ENCODE measurements around the gene PLAC1. TPM values are rescaled to one million over a fixed set of nuclear protein-coding genes. Genes with fewer than 3 reads are reported as not detected.

The PLAC1 gene
- total and polyA plus RNA-seq, 2 of the 13 experiments (the other 11 are each of a cell fraction or from before 2014, with no cell fraction given), result 0.40 to 2.7 TPM

DNA sequence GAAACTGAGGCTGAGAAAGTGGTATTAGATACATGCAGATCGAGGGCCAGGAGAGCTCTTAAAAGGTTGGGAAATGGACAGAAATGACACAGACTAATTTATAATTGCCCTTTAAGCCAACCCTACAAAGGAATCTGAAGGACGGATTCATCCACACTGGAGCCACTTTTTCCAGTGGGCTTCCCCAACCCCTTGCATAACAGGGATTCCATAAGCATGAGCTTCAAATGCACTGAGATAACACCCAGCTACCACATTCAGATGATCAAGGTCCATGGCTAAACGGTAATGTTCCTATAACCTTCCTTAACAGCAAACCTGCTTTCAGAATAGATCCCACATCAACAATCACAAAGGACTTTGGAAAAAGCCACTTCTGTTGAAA lies 34.2 kb downstream of the PLAC1 start (continued):
- TF ChIP-seq NONO (IDR thresholded peaks at IDR 0.05) (no peak), NONO (CRISPR knock-in tag; conservative IDR thresholded peaks at IDR 0.05) (no peak), HNRNPK (IDR thresholded peaks at IDR 0.05; ENCODE audit: low read depth, low read length, poor library complexity, severe bottlenecking) (no peak), CBX1 (IDR thresholded peaks at IDR 0.05; ENCODE audit: low read depth) (no peak), NFE2L1 (CRISPR knock-in tag; IDR thresholded peaks at IDR 0.05; ENCODE audit: borderline replicate concordance) (no peak), ZNF670 (CRISPR knock-in tag; IDR thresholded peaks at IDR 0.05; ENCODE audit: borderline replicate concordance) (no peak), ZNF615 (CRISPR knock-in tag; IDR thresholded peaks at IDR 0.05; ENCODE audit: borderline replicate concordance) (no peak), SNAI1 (CRISPR knock-in tag; IDR thresholded peaks at IDR 0.05; ENCODE audit: borderline replicate concordance) (no peak), ZNF557 (CRISPR knock-in tag; IDR thresholded peaks at IDR 0.05) (no peak), CENPX (CRISPR knock-in tag; IDR thresholded peaks at IDR 0.05) (no peak), SRSF4 (IDR thresholded peaks at IDR 0.05; ENCODE audit: low read depth, low read length, poor library complexity, severe bottlenecking) (no peak), RAD21 (CRISPR knock-in tag; IDR thresholded peaks at IDR 0.05) (no peak), CC2D1A (CRISPR knock-in tag; IDR thresholded peaks at IDR 0.05) (no peak), HIVEP1 (CRISPR knock-in tag; IDR thresholded peaks at IDR 0.05) (no peak)

DNA sequence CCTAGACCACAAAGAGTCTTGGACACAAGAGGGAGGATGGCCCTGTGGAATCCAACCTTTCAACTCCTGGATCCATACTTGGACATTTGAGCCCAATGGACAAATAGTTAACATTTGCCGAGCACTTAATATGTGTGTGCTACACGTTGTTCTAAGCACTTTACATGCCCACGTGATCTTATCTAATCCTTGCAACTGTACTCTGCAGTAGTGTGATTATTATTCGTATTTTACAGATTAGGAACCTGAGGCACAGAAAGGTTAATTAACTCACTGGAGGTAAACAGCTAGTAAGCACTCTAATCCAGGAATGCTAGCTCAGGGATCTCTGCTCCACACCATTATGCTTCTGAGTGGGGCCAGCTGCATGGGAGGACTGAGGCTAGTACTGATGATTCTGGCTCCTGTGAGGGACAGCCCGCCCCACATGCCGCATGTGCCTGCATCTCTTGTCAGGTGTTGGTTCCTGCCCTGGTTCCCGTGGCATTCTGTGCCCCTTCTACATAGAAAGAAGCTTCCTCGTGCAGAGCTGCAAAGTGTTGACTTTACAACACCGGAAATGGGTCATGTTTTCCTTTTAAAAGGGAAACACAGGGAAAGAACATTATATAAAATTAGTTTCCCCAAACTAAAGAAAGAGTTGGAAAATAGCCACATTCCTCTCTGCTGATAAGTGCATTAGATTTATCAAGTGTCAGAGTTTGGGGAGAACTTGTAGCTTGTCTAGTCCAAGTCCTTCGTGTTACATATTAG lies 34.8 kb downstream of the PLAC1 start:
- WGBS (ENCODE audit: low lambda C conversion rate), result 33% methylated on average over 6 of the region's 10 CpGs
- DNase-seq (ENCODE audit: low spot score), result no peak
- Histone ChIP-seq H3K4me3 (replicated peaks in 1 of 3; ENCODE audit: insufficient read depth in 1 of 3, low read depth in 2 of 3, low read length in 3 of 3) (no peak overlapping the region), H3K9me3 (ENCODE audit: low read length) (no peaks in the 10 kb centered on the region), H2AFZ (ENCODE audit: low read length) (no peak overlapping the region), H3K4me2 (ENCODE audit: low read depth, low read length) (no peak overlapping the region), H3K27ac (ENCODE audit: extremely low read length, insufficient read depth, low read length) (no peak overlapping the region), H3K36me3 (replicated peaks in 1 of 2; ENCODE audit: control insufficient read depth in 1 of 2, insufficient read depth in 2 of 2, low read length in 2 of 2) (no peaks in the 10 kb centered on the region), H3K27me3 (ENCODE audit: control insufficient read depth in 1 of 2, insufficient read depth in 2 of 2, low read length in 2 of 2) (no peaks in the 10 kb centered on the region), H3K79me2 (ENCODE audit: insufficient read depth, low read length) (no peaks in the 10 kb centered on the region), H4K20me1 (ENCODE audit: insufficient read depth, low read length) (no peaks in the 10 kb centered on the region), H3K4me1 (ENCODE audit: insufficient read depth, low read length) (no peaks in the 10 kb centered on the region), H3K9ac (ENCODE audit: insufficient read depth, low read depth, low read length) (no peak overlapping the region)
- TF ChIP-seq, protein P1, sequence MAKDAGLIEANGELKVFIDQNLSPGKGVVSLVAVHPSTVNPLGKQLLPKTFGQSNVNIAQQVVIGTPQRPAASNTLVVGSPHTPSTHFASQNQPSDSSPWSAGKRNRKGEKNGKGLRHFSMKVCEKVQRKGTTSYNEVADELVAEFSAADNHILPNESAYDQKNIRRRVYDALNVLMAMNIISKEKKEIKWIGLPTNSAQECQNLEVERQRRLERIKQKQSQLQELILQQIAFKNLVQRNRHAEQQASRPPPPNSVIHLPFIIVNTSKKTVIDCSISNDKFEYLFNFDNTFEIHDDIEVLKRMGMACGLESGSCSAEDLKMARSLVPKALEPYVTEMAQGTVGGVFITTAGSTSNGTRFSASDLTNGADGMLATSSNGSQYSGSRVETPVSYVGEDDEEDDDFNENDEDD (CRISPR knock-in tag; IDR thresholded peaks at IDR 0.05; ENCODE audit: borderline replicate concordance), result no peak
- TF ChIP-seq CREM (IDR thresholded peaks at IDR 0.05) (no peak), CREM (CRISPR knock-in tag; IDR thresholded peaks at IDR 0.05) (no peak)
- no peak for ATAC-seq
- FAIRE-seq, result peak; percentile 21
- ChIA-PET POLR2A (no interaction called here), CTCF (ENCODE audit: low intra/inter-chr PET ratio, low total read pairs) (no interaction called here)
- no TSS peak for BruUV-seq (replicated peaks)
- intact Hi-C loops (cut with micrococcal nuclease; ENCODE audit: unreplicated experiment), result no loop called here
- in situ Hi-C loops (cut with HindIII; ENCODE audit: extremely low pct_ligation_motif_present, low pct_unique_long_range_greater_than_20kb), result no loop called here

Measured in HepG2 (cell line).